ENCODE data around the gene PCSK2.

Gene PCSK2

GRCh38 chr20:17504898-17505635 lies 278.2 kb downstream of the PCSK2 start:
- peak; percentile 32 for DNase-seq (ENCODE audit: insufficient read length, low spot score)
- no peak for FAIRE-seq
- no peak for TF ChIP-seq POLR2A (IDR thresholded peaks at IDR 0.05; ENCODE audit: low read depth, low read length)

GRCh38 chr20:17505636-17506517 lies 279.0 kb downstream of the PCSK2 start:
- TF ChIP-seq POLR2A (IDR thresholded peaks at IDR 0.05; ENCODE audit: low read depth, low read length) = no peak
- DNase-seq (ENCODE audit: insufficient read length, low spot score) (peak; percentile 48), FAIRE-seq (no peak)

DNA sequence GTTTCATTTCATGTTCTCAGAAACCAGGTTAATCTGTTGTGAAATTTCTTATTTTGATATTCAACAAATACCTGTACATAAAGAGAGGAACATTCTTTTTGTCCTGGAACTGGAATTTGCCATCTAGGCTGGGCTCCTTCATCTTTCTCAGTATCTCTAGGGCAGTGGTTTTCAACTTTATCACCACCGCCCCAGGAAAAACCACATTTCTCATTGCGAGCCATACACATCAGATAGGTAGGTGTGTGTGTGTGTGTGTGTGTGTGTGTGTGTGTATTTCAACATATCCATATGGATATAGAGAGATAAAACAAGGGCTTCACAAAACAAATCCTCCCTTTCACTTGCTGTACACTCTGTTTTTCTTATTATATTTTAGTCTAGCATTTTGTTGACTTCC lies 280.2 kb downstream of the PCSK2 start:
- FAIRE-seq (no peak), DNase-seq (ENCODE audit: insufficient read length, low spot score) (no peak)
- TF ChIP-seq POLR2A (IDR thresholded peaks at IDR 0.05; ENCODE audit: low read depth, low read length) = no peak

- DNase-seq (ENCODE audit: insufficient read length, low spot score) = no peak
- no peak for FAIRE-seq
- TF ChIP-seq POLR2A (IDR thresholded peaks at IDR 0.05; ENCODE audit: low read depth, low read length) = no peak
These were observed 280.7 kb downstream of the PCSK2 start for GRCh38 chr20:17507531-17507930.

DNA sequence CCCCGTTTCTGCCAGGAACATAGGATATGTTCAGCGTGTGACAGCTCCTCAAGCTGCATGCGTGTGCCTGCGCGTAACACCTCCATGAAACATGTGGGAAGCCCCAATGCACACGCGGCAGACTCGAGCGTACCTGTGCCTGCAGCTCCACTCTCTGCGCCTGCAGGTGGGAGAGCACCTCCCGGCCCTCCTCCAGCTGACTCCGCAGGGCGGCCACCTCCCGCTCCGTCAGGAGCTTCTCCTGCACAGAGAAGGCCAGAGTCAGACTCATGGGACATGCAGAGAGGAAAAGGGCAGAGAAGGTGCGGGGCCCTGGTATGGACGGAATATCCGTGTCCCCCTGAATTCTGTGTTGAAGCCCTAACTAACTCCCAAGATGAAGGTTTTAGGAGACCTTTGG lies 281.9 kb downstream of the PCSK2 start:
- no peak for TF ChIP-seq POLR2A (IDR thresholded peaks at IDR 0.05; ENCODE audit: low read depth, low read length)
- DNase-seq (ENCODE audit: insufficient read length, low spot score) (no peak), FAIRE-seq (no peak)

DNA sequence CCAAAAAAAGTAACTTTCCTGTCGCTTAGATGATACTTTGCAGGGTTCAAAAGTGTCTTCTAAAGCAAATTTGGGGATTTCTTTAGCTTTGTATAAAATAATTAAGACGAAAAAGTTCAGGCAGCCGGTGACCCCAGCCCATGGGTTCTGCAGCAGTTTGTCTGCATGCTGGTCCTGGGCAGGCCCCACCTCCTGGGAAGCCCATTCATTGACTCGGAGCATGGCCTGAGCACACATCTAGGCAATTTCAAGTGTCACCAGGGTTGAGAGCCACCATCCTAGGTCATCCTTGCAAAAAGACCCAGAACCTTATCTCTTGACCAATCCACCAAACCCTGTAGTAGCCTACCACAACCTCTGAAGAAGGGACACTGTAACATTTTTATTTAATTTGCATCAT lies 283.7 kb downstream of the PCSK2 start:
- TF ChIP-seq POLR2A (IDR thresholded peaks at IDR 0.05; ENCODE audit: low read depth, low read length) = no peak
- FAIRE-seq (no peak), DNase-seq (ENCODE audit: insufficient read length, low spot score) (no peak)

DNA sequence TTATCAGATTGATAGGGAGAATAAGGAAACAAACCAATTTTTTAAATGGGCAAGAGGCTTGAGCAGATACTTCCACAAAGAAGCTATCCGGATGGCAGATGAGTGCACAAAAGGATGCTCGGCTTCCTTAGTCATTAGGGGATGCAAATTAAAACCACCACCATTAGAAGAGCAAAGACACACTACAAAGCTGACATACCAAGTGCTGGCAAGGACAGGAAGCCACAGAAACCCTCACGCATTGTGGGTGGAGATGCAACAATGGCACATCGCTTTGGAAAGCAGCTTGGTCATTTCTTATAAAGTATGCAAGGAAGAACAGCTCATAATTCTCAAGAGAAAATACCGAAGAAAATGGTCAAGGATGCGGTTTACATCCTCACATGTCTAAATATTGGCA lies 284.6 kb downstream of the PCSK2 start:
- TF ChIP-seq POLR2A (IDR thresholded peaks at IDR 0.05; ENCODE audit: low read depth, low read length) = no peak
- DNase-seq (ENCODE audit: insufficient read length, low spot score) (no peak), FAIRE-seq (no peak)

DNA sequence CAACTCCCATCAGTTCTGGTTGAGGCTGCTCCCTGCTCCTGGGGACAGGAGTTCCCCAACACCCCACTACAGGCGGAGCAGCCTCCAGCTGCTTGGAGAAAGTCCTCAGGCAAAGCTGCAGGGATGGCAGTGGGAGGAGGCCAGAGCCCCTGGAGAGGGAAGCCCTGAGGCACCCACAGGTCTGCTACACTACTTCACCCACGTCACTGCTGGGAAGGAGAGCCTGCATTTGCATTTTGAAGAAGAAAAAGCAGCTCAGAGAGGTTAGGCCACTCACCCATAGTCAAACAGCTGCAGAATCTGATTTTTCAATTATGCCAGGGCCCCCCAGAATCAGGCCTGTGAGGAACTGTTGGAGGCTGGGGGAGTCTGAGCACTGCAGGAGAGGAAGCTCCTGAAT lies 287.1 kb downstream of the PCSK2 start:
- no peak for TF ChIP-seq POLR2A (IDR thresholded peaks at IDR 0.05; ENCODE audit: low read depth, low read length)
- FAIRE-seq = no peak
- DNase-seq (ENCODE audit: insufficient read length, low spot score) = no peak

- FAIRE-seq (no peak), DNase-seq (ENCODE audit: insufficient read length, low spot score) (no peak)
- no peak for TF ChIP-seq POLR2A (IDR thresholded peaks at IDR 0.05; ENCODE audit: low read depth, low read length)
These were observed 288.2 kb downstream of the PCSK2 start for GRCh38 chr20:17515053-17515452.

GRCh38 chr20:17518339-17519052 lies 291.7 kb downstream of the PCSK2 start:
- peak; percentile 40 for DNase-seq (ENCODE audit: insufficient read length, low spot score)
- TF ChIP-seq POLR2A (IDR thresholded peaks at IDR 0.05; ENCODE audit: low read depth, low read length) = no peak
- FAIRE-seq = no peak

- no peak for DNase-seq (ENCODE audit: insufficient read length, low spot score)
- no peak for TF ChIP-seq POLR2A (IDR thresholded peaks at IDR 0.05; ENCODE audit: low read depth, low read length)
- no peak for FAIRE-seq
These were observed 292.9 kb downstream of the PCSK2 start for GRCh38 chr20:17519606-17520285.

GRCh38 chr20:17520583-17520982 lies 293.7 kb downstream of the PCSK2 start:
- FAIRE-seq (no peak), DNase-seq (ENCODE audit: insufficient read length, low spot score) (no peak)
- no peak for TF ChIP-seq POLR2A (IDR thresholded peaks at IDR 0.05; ENCODE audit: low read depth, low read length)

- DNase-seq (ENCODE audit: insufficient read length, low spot score) (no peak), FAIRE-seq (no peak)
- no peak for TF ChIP-seq POLR2A (IDR thresholded peaks at IDR 0.05; ENCODE audit: low read depth, low read length)
These were observed 295.7 kb downstream of the PCSK2 start for GRCh38 chr20:17522528-17522927.

DNA sequence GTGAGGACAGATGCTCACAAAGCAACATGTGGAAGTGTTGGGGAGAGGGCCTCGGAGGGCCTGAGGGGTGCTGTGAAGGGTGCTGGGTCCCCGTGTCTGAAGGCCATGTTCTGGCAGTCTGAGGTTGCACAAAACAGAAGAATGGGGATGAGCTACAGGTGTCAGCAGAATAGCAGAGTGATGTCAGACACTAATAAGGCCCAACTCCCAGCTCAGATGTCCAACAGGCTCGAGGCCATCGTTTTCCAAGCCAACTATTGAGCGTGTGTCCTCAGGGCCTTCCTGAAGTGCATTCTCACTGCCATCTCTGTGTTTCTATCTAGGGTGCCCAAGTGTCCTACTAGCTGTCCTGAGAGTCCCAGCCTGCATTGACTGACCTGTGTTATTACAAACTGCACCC lies 296.5 kb downstream of the PCSK2 start:
- DNase-seq (ENCODE audit: insufficient read length, low spot score) = no peak
- no peak for TF ChIP-seq POLR2A (IDR thresholded peaks at IDR 0.05; ENCODE audit: low read depth, low read length)
- no peak for FAIRE-seq
